WTC11 (cell line): Measurements from ENCODE around the gene NLRC5. TPM values are rescaled to one million over a fixed set of nuclear protein-coding genes. Genes with fewer than 3 reads are reported as not detected.

Experiments used
- ATAC-seq: fragments of 200-7000 bp; cut with Tn5 transposase; 2 replicates; pipeline ENCODE4 v1.10.0; 2021; ENCODE audit warnings: mild to moderate bottlenecking, moderate library complexity
- CTCF ChIA-PET: fragments of 300-600 bp; sonication (Branson Sonifier 250); formaldehyde crosslinking; loops from one replicate; lab custom pipeline; 2021; ENCODE audit warnings: antibody characterized with exemption; lab: Charles Lee
- POLR2A ChIA-PET: fragments of 350-600 bp; sonication (Branson Sonifier 250); formaldehyde crosslinking; loops from one replicate; lab custom pipeline; 2021; ENCODE audit warnings: antibody characterized with exemption; lab: Charles Lee
- DNase-seq: peaks from one replicate; pipeline ENCODE4 v3.0.0; 2021; ENCODE audit warnings: low spot score
- H3K27ac Mint-ChIP-seq: 2 replicates; pipeline ENCODE4 v1.8.0; 2021; ENCODE audit warnings: mixed read lengths
- H3K27me3 Mint-ChIP-seq: 2 replicates; pipeline ENCODE4 v1.8.0; 2021; ENCODE audit warnings: low read depth, mild to moderate bottlenecking, moderate library complexity, mixed read lengths
- H3K36me3 Mint-ChIP-seq: 2 replicates; pipeline ENCODE4 v1.8.0; 2021; ENCODE audit warnings: mixed read lengths
- H3K4me1 Mint-ChIP-seq: 2 replicates; pipeline ENCODE4 v1.8.0; 2022; ENCODE audit warnings: mixed read lengths
- H3K4me3 Mint-ChIP-seq: 2 replicates; pipeline ENCODE4 v1.8.0; 2021; ENCODE audit warnings: mild to moderate bottlenecking, moderate library complexity, mixed read lengths
- H3K9me3 Mint-ChIP-seq: 2 replicates; pipeline ENCODE4 v1.8.0; 2021; ENCODE audit warnings: mixed read lengths
- ATF3 ChIP-seq: sonication (generic); formaldehyde crosslinking; conservative IDR thresholded peaks from 2 replicates; pipeline ENCODE4 v1.8.1; 2022; ENCODE audit warnings: mild to moderate bottlenecking, missing genetic modification reagents
- ATF6 ChIP-seq: sonication (generic); formaldehyde crosslinking; IDR thresholded peaks from 2 replicates; pipeline ENCODE4 v1.8.1; 2023; ENCODE audit warnings: mild to moderate bottlenecking, missing genetic modification reagents
- E2F1 ChIP-seq: sonication (generic); formaldehyde crosslinking; IDR thresholded peaks from 2 replicates; pipeline ENCODE4 v1.8.0; 2022; ENCODE audit warnings: mild to moderate bottlenecking, missing genetic modification reagents
- ERG ChIP-seq: fragments of 250-450 bp; sonication (Bioruptor Pico); IDR thresholded peaks from 2 replicates; pipeline ENCODE4 v1.8.0; 2021; ENCODE audit warnings: mild to moderate bottlenecking
- ETV6 ChIP-seq: sonication (generic); formaldehyde crosslinking; IDR thresholded peaks from 2 replicates; pipeline ENCODE4 v1.8.1; 2022; ENCODE audit warnings: mild to moderate bottlenecking, missing genetic modification reagents
- GRHL2 ChIP-seq: fragments of 250-450 bp; sonication (Bioruptor Pico); IDR thresholded peaks from 2 replicates; pipeline ENCODE4 v1.8.0; 2022; ENCODE audit warnings: mild to moderate bottlenecking, moderate library complexity; ENCODE audit not compliant: insufficient replicate concordance, severe bottlenecking
- GTF2I ChIP-seq: fragments of 250-450 bp; sonication (Bioruptor Pico); conservative IDR thresholded peaks from 2 replicates; pipeline ENCODE4 v1.4.0; 2021; ENCODE audit warnings: mild to moderate bottlenecking
- HMGA2 ChIP-seq: fragments of 250-450 bp; sonication (Bioruptor Pico); IDR thresholded peaks from 2 replicates; pipeline ENCODE4 v1.4.0; 2021; ENCODE audit warnings: mild to moderate bottlenecking, moderate library complexity
- HMGXB4 ChIP-seq: sonication (generic); formaldehyde crosslinking; IDR thresholded peaks from 2 replicates; pipeline ENCODE4 v1.8.1; 2023; ENCODE audit warnings: mild to moderate bottlenecking, moderate library complexity, missing genetic modification reagents
- IRF2 ChIP-seq: sonication (generic); formaldehyde crosslinking; IDR thresholded peaks from 2 replicates; pipeline ENCODE4 v1.8.0; 2022; ENCODE audit warnings: low read depth, missing genetic modification reagents, borderline replicate concordance
- JUN ChIP-seq: sonication (generic); formaldehyde crosslinking; IDR thresholded peaks from 2 replicates; pipeline ENCODE4 v1.8.0; 2023; ENCODE audit warnings: mild to moderate bottlenecking, missing genetic modification reagents
- KAT7 ChIP-seq: sonication (generic); formaldehyde crosslinking; IDR thresholded peaks from 2 replicates; pipeline ENCODE4 v1.8.1; 2023; ENCODE audit warnings: missing genetic modification reagents, mild to moderate bottlenecking, borderline replicate concordance
- NFYB ChIP-seq: sonication (generic); formaldehyde crosslinking; conservative IDR thresholded peaks from 2 replicates; pipeline ENCODE4 v1.8.0; 2022; ENCODE audit warnings: low read depth, missing genetic modification reagents
- NR1H2 ChIP-seq: sonication (generic); formaldehyde crosslinking; IDR thresholded peaks from 2 replicates; pipeline ENCODE4 v1.9.0; 2021; ENCODE audit warnings: mild to moderate bottlenecking, moderate library complexity, missing genetic modification reagents
- NR2C2 ChIP-seq: sonication (generic); formaldehyde crosslinking; IDR thresholded peaks from 2 replicates; pipeline ENCODE4 v1.8.0; 2022; ENCODE audit warnings: mild to moderate bottlenecking, missing genetic modification reagents
- RELA ChIP-seq: sonication (generic); formaldehyde crosslinking; IDR thresholded peaks from 2 replicates; pipeline ENCODE4 v1.8.1; 2022; ENCODE audit warnings: missing genetic modification reagents, mild to moderate bottlenecking, borderline replicate concordance
- SOX15 ChIP-seq: fragments of 250-450 bp; sonication (Bioruptor Pico); IDR thresholded peaks from 2 replicates; pipeline ENCODE4 v1.9.0; 2021; ENCODE audit warnings: mild to moderate bottlenecking
- TEAD1 ChIP-seq: sonication (generic); formaldehyde crosslinking; IDR thresholded peaks from 2 replicates; pipeline ENCODE4 v1.8.0; 2022; ENCODE audit warnings: mild to moderate bottlenecking, missing genetic modification reagents
- ZMAT4 ChIP-seq: fragments of 250-450 bp; sonication (Bioruptor Pico); IDR thresholded peaks from 2 replicates; pipeline ENCODE4 v1.9.0; 2021; ENCODE audit warnings: mild to moderate bottlenecking
- ZNF263 ChIP-seq: sonication (generic); formaldehyde crosslinking; IDR thresholded peaks from 2 replicates; pipeline ENCODE4 v1.8.1; 2022; ENCODE audit warnings: low read depth, mild to moderate bottlenecking, moderate library complexity, missing genetic modification reagents
- ZNF416 ChIP-seq: fragments of 250-450 bp; sonication (Bioruptor Pico); IDR thresholded peaks from 2 replicates; pipeline ENCODE4 v1.9.0; 2021; ENCODE audit warnings: mild to moderate bottlenecking, inconsistent platforms
- ZNF425 ChIP-seq: fragments of 250-450 bp; sonication (Bioruptor Pico); conservative IDR thresholded peaks from 2 replicates; pipeline ENCODE4 v1.9.0; 2021; ENCODE audit warnings: mild to moderate bottlenecking
- total RNA-seq: library from RNA; stranded (reverse); gene quantifications from 3 replicates; pipeline ENCODE4 v1.2.3, GENCODE V29; 2021

NLRC5 gene
- total RNA-seq, 1 experiment from 2014 or later, result 2.8 TPM

- no peak for TF ChIP-seq NR1H2 (CRISPR knock-in tag)
- no peak for TF ChIP-seq IRF2
Observed at GRCh38 chr16:57104706-57105105, 115.3 kb downstream of the NLRC5 start (continued).

- no peak for ATAC-seq
- POLR2A ChIA-PET, result no interaction called here
- Mint-ChIP-seq H3K4me3 (no peak overlapping the region), H3K4me1 (peaks cover 49% of the 10 kb centered on the region), H3K27ac (0 out of 2 replicates have a peak overlapping the region, but pooled peaks have one; percentile 10), H3K9me3 (no peaks in the 10 kb centered on the region), H3K36me3 (no peaks in the 10 kb centered on the region), H3K27me3 (no peaks in the 10 kb centered on the region)
- TF ChIP-seq ZMAT4 (no peak), ATF6 (no peak), HMGXB4 (CRISPR knock-in tag) (no peak), RELA (CRISPR knock-in tag) (no peak), ATF3 (no peak), KAT7 (CRISPR knock-in tag) (no peak), ERG (CRISPR knock-in tag) (no peak), ZNF416 (CRISPR knock-in tag) (no peak), HMGA2 (CRISPR knock-in tag) (no peak), NFYB (CRISPR knock-in tag) (no peak), GTF2I (CRISPR knock-in tag) (no peak), NR2C2 (CRISPR knock-in tag) (no peak), E2F1 (CRISPR knock-in tag) (no peak), ZNF425 (CRISPR knock-in tag) (no peak), GRHL2 (CRISPR knock-in tag) (no peak), SOX15 (CRISPR knock-in tag) (no peak), TEAD1 (no peak), ETV6 (CRISPR knock-in tag) (no peak), JUN (CRISPR knock-in tag) (no peak), ZNF263 (no peak)
- CTCF ChIA-PET, result interaction anchor here (2.0 to 8.2 kb wide), 2 partner anchors 12 to 21 kb away, joined by 7 to 68 read pairs; partner anchors contain the start of gene CPNE2
- no peak for DNase-seq
Observed at GRCh38 chr16:57105184-57105583, 115.8 kb downstream of the NLRC5 start.
